ENCODE data around the gene LTB.
"Not testable (repeated sequence)": the region's sequence is repeated elsewhere in the genome, so short reads cannot be mapped to it uniquely, and the experiment has no call there.

- TF ChIP-seq CTCF (IDR thresholded peaks at IDR 0.05; ENCODE audit: low read depth, low read length); EZH2phosphoT487 (IDR thresholded peaks at IDR 0.05; ENCODE audit: low read depth): not testable (repeated sequence)
These were observed 8.5 kb upstream of the LTB start for GRCh38 chr6:31590691-31591090.

Data from OCI-LY3 (cell line).